ENCODE results near the gene PRSS50.

PRSS50 gene

DNA sequence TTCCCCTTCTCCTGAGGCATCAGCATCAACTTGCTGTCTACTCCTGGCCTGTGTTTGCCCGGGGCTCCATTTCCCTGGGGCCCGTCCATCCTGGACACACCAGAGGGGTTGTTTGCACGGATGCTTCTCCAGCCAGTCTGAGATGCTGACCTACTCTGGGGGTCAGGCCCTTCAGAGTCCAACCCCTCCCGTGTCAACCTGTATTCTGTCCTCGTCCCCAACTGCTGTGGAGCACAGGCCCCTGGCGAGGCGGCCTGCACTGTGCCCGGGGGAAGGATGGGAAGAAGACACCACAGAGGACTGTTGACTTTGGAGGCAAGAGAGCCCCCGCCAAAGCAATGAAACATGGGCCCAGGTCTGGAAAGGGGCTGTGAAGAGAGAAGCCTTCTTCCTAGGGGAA lies 50.0 kb downstream of the PRSS50 start:
- Histone ChIP-seq H3K4me3 (ENCODE audit: low read depth in 1 of 2, low read length in 2 of 2) (no peak overlapping the region), H3K4me1 (ENCODE audit: insufficient read depth, low read length) (no peaks in the 10 kb centered on the region), H2AFZ (ENCODE audit: low read depth, low read length) (no peak overlapping the region), H3K4me2 (ENCODE audit: insufficient read depth, low read length) (no peak overlapping the region), H3K9me3 (ENCODE audit: insufficient read depth, low read length, severe bottlenecking) (no peaks in the 10 kb centered on the region), H3K79me2 (ENCODE audit: insufficient read depth, low read length) (no peaks in the 10 kb centered on the region), H3K27ac (ENCODE audit: low read length) (no peak overlapping the region), H3K36me3 (ENCODE audit: insufficient read depth, low read length) (no peaks in the 10 kb centered on the region), H4K20me1 (ENCODE audit: insufficient read depth, low read length) (no peaks in the 10 kb centered on the region), H3K27me3 (ENCODE audit: insufficient read depth, low read length, poor library complexity) (no peaks in the 10 kb centered on the region), H3K9ac (ENCODE audit: low read depth, low read length) (no peak overlapping the region)
- ATAC-seq (ENCODE audit: insufficient read depth, low read depth) = no peak
- no peak for DNase-seq
- TF ChIP-seq EZH2 (IDR thresholded peaks at IDR 0.05; ENCODE audit: borderline replicate concordance, low read depth, low read length, severe bottlenecking) (no peak), CTCF (IDR thresholded peaks at IDR 0.05; ENCODE audit: borderline replicate concordance, extremely low read depth, low read length, poor library complexity, severe bottlenecking) (no peak)

- no peak for ATAC-seq (ENCODE audit: insufficient read depth, low read depth)
- Histone ChIP-seq H4K20me1 (ENCODE audit: insufficient read depth, low read length) (no peaks in the 10 kb centered on the region), H3K4me2 (ENCODE audit: insufficient read depth, low read length) (no peak overlapping the region), H3K4me3 (ENCODE audit: low read depth in 1 of 2, low read length in 2 of 2) (no peak overlapping the region), H3K27me3 (ENCODE audit: insufficient read depth, low read length, poor library complexity) (no peaks in the 10 kb centered on the region), H3K79me2 (ENCODE audit: insufficient read depth, low read length) (no peaks in the 10 kb centered on the region), H3K9ac (ENCODE audit: low read depth, low read length) (no peak overlapping the region), H3K36me3 (ENCODE audit: insufficient read depth, low read length) (no peaks in the 10 kb centered on the region), H3K9me3 (ENCODE audit: insufficient read depth, low read length, severe bottlenecking) (no peaks in the 10 kb centered on the region), H3K4me1 (ENCODE audit: insufficient read depth, low read length) (no peaks in the 10 kb centered on the region), H3K27ac (ENCODE audit: low read length) (no peak overlapping the region; the same call in 1 of the 2 replicates), H2AFZ (ENCODE audit: low read depth, low read length) (no peak overlapping the region)
- DNase-seq = no peak
- TF ChIP-seq EZH2 (IDR thresholded peaks at IDR 0.05; ENCODE audit: borderline replicate concordance, low read depth, low read length, severe bottlenecking) (no peak), CTCF (IDR thresholded peaks at IDR 0.05; ENCODE audit: borderline replicate concordance, extremely low read depth, low read length, poor library complexity, severe bottlenecking) (no peak)
Measured at GRCh38 chr3:46667061-46667621, 50.5 kb downstream of the PRSS50 start.

DNA sequence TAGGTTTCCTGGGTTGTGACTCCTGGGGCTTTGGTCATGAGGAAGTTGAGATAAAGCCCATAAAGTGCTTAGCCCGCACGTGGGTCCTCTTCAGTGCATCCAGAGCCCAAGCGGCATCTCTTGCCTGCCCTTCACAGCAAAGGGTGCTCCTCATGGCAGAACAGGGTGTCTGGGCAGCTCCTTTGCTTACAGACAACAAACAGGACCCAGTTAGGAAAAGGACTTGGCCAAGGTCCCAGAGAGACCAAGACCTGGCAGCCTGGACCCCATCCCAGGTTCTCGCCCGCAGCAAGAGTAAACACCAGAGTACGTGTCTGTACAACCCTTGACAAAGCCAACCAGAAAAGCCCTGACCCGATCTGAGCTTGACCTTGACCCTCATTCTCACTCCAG lies 51.2 kb downstream of the PRSS50 start:
- H3K4me1 ChIP-seq (ENCODE audit: insufficient read depth, low read length) = no peaks in the 10 kb centered on the region
- no peak overlapping the region for H3K27ac ChIP-seq (ENCODE audit: low read length)
- H3K9me3 ChIP-seq (ENCODE audit: insufficient read depth, low read length, severe bottlenecking) = no peaks in the 10 kb centered on the region
- no peaks in the 10 kb centered on the region for H3K79me2 ChIP-seq (ENCODE audit: insufficient read depth, low read length)
- DNase-seq = no peak
- TF ChIP-seq EZH2 (IDR thresholded peaks at IDR 0.05; ENCODE audit: borderline replicate concordance, low read depth, low read length, severe bottlenecking) (no peak), CTCF (IDR thresholded peaks at IDR 0.05; ENCODE audit: borderline replicate concordance, extremely low read depth, low read length, poor library complexity, severe bottlenecking) (no peak)
- no peak overlapping the region for H3K4me3 ChIP-seq (ENCODE audit: low read depth in 1 of 2, low read length in 2 of 2)
- H3K9ac ChIP-seq (ENCODE audit: low read depth, low read length) = no peak overlapping the region
- no peak overlapping the region for H3K4me2 ChIP-seq (ENCODE audit: insufficient read depth, low read length)
- H3K27me3 ChIP-seq (ENCODE audit: insufficient read depth, low read length, poor library complexity) = no peaks in the 10 kb centered on the region
- no peak overlapping the region for H2AFZ ChIP-seq (ENCODE audit: low read depth, low read length)
- H3K36me3 ChIP-seq (ENCODE audit: insufficient read depth, low read length) = no peaks in the 10 kb centered on the region
- no peaks in the 10 kb centered on the region for H4K20me1 ChIP-seq (ENCODE audit: insufficient read depth, low read length)
- no peak for ATAC-seq (ENCODE audit: insufficient read depth, low read depth)
